ENCODE measurements around the gene DNAJB12. TPM values are rescaled to one million over a fixed set of nuclear protein-coding genes. Genes with fewer than 3 reads are reported as not detected.
A peak's percentile ranks its signal among the peaks of the same experiment; 100 is the strongest.

DNAJB12 gene
- total RNA-seq, 1 donor from 2014 or later = 29.7 TPM

DNA sequence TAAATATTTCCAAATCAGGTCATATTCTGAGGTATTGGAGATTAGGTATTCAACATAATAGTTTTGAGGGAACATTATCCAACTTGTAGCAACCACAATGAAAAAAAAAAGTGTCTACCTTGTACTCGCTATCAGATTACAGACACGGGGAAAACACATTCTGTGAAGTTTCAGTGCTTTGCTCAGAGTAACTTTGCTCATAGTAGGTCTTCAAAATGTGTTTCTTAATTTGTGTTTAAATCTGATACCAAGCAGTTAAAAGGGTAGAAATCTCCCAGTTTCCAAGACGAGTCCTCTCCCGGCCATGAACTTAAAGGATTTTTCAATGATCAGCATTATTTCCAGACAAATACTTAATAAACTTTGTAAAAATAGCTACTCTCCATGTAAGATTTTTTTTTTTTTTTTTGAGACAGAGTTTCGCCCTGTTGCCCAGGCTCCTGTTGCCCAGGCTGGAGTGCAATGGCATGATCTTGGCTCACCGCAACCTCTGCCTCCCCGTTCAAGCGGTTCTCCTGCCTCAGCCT is 41.8 kb downstream of the DNAJB12 start:
- no peaks in the 10 kb centered on the region for H3K27me3 ChIP-seq
- H3K4me1 ChIP-seq = peaks cover 67% of the 10 kb centered on the region
- no peak overlapping the region for H3K27ac ChIP-seq
- H3K4me3 ChIP-seq = no peak overlapping the region
- DNase-seq (ENCODE audit: extremely low spot score in 2 of 2) = no peak
- TF ChIP-seq POLR2A (IDR thresholded peaks at IDR 0.05) (no peak), POLR2AphosphoS5 (IDR thresholded peaks at IDR 0.05; ENCODE audit: insufficient read depth in 1 of 2, low read depth in 1 of 2) (no peak)
- TF ChIP-seq, protein P1, sequence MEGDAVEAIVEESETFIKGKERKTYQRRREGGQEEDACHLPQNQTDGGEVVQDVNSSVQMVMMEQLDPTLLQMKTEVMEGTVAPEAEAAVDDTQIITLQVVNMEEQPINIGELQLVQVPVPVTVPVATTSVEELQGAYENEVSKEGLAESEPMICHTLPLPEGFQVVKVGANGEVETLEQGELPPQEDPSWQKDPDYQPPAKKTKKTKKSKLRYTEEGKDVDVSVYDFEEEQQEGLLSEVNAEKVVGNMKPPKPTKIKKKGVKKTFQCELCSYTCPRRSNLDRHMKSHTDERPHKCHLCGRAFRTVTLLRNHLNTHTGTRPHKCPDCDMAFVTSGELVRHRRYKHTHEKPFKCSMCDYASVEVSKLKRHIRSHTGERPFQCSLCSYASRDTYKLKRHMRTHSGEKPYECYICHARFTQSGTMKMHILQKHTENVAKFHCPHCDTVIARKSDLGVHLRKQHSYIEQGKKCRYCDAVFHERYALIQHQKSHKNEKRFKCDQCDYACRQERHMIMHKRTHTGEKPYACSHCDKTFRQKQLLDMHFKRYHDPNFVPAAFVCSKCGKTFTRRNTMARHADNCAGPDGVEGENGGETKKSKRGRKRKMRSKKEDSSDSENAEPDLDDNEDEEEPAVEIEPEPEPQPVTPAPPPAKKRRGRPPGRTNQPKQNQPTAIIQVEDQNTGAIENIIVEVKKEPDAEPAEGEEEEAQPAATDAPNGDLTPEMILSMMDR (IDR thresholded peaks at IDR 0.05) = no peak
- H3K9me3 ChIP-seq = no peaks in the 10 kb centered on the region
- H3K36me3 ChIP-seq = no peaks in the 10 kb centered on the region
- intact Hi-C loops (cut with DNase I) = no loop called here

DNA sequence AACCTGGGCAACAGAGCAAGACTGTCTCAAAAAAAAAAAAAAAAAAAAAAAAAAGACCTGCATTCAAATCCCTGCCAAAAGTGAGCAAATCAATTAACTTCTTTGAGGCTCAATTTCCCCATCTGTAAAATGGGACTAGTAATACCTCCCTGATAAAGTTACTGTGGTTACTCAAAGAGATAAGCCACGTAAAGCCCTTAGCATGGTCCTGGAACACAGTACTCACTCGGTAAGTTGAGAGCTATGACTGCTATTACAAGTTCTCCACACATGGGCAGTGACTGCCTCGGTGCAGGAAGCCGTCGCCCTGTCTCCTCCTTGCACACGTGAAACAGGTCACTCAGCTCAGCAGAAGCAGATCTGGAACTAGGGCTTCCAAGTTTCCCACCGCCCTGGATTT is 43.1 kb downstream of the DNAJB12 start:
- peaks cover 55% of the 10 kb centered on the region for H3K4me1 ChIP-seq
- H3K4me3 ChIP-seq = no peak overlapping the region
- no peaks in the 10 kb centered on the region for H3K27me3 ChIP-seq
- H3K9me3 ChIP-seq = no peaks in the 10 kb centered on the region
- no peaks in the 10 kb centered on the region for H3K36me3 ChIP-seq
- intact Hi-C loops (cut with DNase I) = no loop called here
- no peak for DNase-seq (ENCODE audit: extremely low spot score in 2 of 2)
- TF ChIP-seq, protein P1 (IDR thresholded peaks at IDR 0.05) = no peak
- TF ChIP-seq POLR2AphosphoS5 (IDR thresholded peaks at IDR 0.05; ENCODE audit: insufficient read depth in 1 of 2, low read depth in 1 of 2) (no peak), POLR2A (IDR thresholded peaks at IDR 0.05) (no peak)
- H3K27ac ChIP-seq = no peak overlapping the region

DNA sequence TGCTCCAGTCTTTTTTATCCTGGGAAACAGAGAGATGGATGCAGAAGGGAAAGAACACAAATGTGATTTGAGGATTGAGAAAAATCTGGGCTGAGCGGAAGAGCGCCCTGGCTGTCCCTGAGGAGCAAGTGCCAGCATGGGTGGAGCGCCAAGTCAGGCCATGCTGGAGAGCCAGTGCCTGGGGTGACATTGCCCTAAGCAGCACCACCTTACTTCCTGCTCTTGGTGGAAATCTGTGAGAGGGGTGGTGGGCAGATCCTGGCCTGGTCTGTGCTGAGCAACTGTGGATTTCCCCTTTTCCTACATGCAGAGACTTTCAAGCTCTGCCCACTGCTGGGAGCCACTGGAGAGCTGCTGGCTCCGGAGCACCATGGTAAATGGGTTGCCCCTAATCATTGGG is 44.1 kb downstream of the DNAJB12 start:
- H3K36me3 ChIP-seq = no peaks in the 10 kb centered on the region
- no peaks in the 10 kb centered on the region for H3K27me3 ChIP-seq
- intact Hi-C loops (cut with DNase I) = no loop called here
- H3K27ac ChIP-seq = no peak overlapping the region
- TF ChIP-seq POLR2AphosphoS5 (IDR thresholded peaks at IDR 0.05; ENCODE audit: insufficient read depth in 1 of 2, low read depth in 1 of 2) (no peak), POLR2A (IDR thresholded peaks at IDR 0.05) (no peak)
- TF ChIP-seq, protein P1 (IDR thresholded peaks at IDR 0.05) = no peak
- no peaks in the 10 kb centered on the region for H3K9me3 ChIP-seq
- no peak overlapping the region for H3K4me3 ChIP-seq
- DNase-seq (ENCODE audit: extremely low spot score in 2 of 2) = no peak
- H3K4me1 ChIP-seq = peaks cover 45% of the 10 kb centered on the region

DNA sequence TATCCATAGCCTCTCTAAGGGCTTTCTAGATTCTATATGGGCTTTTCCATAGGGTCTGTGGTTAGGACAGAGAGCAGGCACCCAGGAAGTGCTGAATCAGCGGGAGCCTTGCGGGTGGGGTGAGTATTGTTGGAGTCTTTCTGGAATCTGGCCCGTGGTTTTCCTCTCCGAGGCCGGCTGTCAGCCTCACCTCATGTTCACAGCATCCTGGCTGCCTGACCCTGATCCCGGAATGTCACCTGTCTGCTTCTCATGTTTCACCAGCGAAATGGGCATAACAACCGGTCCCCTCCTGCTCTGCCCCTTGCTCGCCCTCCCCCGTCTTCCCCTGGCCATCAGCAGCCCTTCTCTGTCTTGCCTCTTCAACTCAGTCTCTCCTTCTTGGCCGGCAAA is 44.5 kb downstream of the DNAJB12 start:
- no peak for DNase-seq (ENCODE audit: extremely low spot score in 2 of 2)
- peaks cover 41% of the 10 kb centered on the region for H3K4me1 ChIP-seq
- no peaks in the 10 kb centered on the region for H3K36me3 ChIP-seq
- no peak overlapping the region for H3K4me3 ChIP-seq
- intact Hi-C loops (cut with DNase I) = no loop called here
- H3K27ac ChIP-seq = peak overlapping the region; percentile 64
- TF ChIP-seq POLR2AphosphoS5 (IDR thresholded peaks at IDR 0.05; ENCODE audit: insufficient read depth in 1 of 2, low read depth in 1 of 2) (no peak), POLR2A (IDR thresholded peaks at IDR 0.05) (no peak)
- TF ChIP-seq, protein P1 (IDR thresholded peaks at IDR 0.05) = no peak
- no peaks in the 10 kb centered on the region for H3K9me3 ChIP-seq
- no peaks in the 10 kb centered on the region for H3K27me3 ChIP-seq

DNA sequence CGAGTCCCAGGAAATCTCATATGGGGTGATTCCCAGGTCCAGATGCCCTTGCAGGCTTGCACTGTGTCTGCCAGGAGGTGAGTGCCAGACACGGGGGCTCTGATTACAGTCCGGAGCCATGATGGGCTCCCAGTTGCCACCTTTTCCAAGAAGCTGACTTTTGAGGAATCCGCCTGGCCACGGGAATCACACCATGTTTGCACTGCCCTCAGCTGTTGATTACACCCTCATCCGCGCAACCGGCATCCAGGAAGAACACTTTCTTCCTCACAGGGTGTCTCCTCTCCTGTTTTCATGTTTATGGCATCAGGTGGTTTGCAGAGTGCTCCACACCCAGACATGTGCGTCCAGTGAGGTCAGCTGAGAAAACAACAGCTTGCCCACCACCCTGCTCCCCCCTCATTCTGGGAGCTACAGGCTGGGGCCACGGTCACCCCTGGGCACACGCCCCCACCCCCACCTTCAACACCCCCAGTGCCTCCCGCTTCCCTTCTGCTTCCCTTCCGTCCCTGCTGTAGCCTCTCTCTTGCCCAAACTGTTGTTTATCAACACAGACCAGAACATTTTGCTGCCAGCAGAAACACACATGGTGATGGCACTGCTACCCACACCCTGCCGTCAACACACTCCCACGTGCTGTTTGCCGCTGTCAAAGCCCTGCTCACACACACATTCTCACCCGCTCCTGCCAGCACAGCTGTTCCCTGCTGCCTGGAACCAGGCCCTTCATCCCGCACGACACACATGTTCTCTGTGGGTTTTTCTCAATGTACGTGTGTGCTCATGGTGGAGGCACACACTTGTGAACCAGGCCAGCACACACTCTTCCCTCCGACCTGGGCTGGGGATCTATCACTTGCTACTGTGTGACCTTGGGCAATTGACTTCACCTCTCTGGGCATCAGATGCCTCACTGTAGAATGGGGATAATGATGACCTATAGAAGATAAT is 45.2 kb downstream of the DNAJB12 start:
- Histone ChIP-seq H3K27me3 (no peaks in the 10 kb centered on the region), H3K27ac (peak overlapping the region; percentile 64), H3K36me3 (no peaks in the 10 kb centered on the region), H3K4me1 (peaks cover 34% of the 10 kb centered on the region), H3K4me3 (no peak overlapping the region), H3K9me3 (no peaks in the 10 kb centered on the region)
- intact Hi-C loops (cut with DNase I) = no loop called here
- no peak for DNase-seq (ENCODE audit: extremely low spot score in 2 of 2)
- TF ChIP-seq POLR2AphosphoS5 (IDR thresholded peaks at IDR 0.05; ENCODE audit: insufficient read depth in 1 of 2, low read depth in 1 of 2) (peak; percentile 19 to 25), POLR2A (IDR thresholded peaks at IDR 0.05) (no peak)
- TF ChIP-seq, protein P1 (IDR thresholded peaks at IDR 0.05) = no peak

All from vagina (tissue), 2 donors.